GM19025 (cell line): ENCODE data around the gene BCAR3.

Source experiments
- ATAC-seq: cut with Tn5 transposase; IDR thresholded peaks from one replicate; pipeline ENCODE4 v1.9.1; 2021; ENCODE audit warnings: mild to moderate bottlenecking, low read depth, moderate library complexity; ENCODE audit not compliant: unreplicated experiment

The BCAR3 gene

GRCh38 chr1:93521618-93522017 is 160.0 kb downstream of the BCAR3 start:
- no peak for ATAC-seq

- ATAC-seq = no peak
These were observed 162.3 kb downstream of the BCAR3 start for GRCh38 chr1:93519199-93519829.

- ATAC-seq = no peak
These were observed 163.1 kb downstream of the BCAR3 start for GRCh38 chr1:93518516-93518915.

GRCh38 chr1:93516164-93516563 is 165.5 kb downstream of the BCAR3 start:
- no peak for ATAC-seq
